Amniotic stem cell (primary cell): ENCODE data around the gene RPS2.

Experiments
- DNase-seq: peaks from one replicate; lab custom pipeline; 2025; lab: John Stamatoyannopoulos, UW

Gene RPS2

DNA sequence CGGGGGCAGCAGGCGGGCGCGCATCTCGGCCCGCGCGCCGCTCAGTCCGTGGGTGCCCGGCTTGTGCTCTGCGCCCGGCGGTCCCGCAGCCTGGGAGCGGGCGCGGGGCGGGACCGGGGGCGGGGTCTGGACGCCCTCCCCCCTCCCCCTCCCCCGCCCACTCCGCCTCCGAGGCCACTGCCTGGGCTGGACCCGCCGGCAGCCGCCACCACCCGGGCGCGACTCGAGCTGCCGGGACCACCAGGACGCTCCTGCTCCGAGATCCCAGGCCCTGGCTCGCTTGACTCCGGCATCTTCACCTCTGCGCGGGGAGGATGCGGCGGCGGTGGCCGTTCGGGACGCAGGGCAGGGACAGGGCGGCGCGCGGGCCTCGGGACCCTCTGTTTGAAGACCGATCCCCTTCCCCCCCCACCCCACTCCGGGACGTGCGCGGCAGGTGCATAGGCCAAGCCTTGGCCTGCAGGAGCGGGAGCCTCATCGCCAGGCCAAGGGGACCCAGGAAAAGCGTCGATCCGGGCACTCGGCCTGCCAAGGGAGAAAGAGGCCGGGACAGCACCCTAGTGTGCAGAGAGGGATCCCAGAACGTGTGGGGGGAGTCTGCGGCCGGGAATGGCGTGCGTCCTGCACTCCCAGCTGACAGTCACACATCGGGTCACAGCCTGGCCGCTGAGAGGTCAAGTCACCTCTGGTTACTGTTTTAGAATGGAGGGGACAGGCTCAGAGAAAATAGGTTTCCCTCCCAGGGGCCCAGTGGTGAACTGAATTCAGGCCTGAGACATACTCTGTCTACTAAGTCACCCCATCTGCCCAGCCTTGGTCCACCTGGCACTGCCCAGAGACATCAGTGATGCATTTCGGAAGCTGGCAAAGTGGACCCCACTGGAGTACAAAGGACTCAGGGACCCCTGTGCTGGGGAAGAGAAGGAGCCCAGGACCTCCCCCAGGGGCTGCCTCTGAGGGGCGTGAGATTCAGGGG lies 46.0 kb downstream of the RPS2 start, which contains the start of gene HS3ST6:
HS3ST6 (minus strand) TSS at position 65 of the 976 bp plus-strand sequence. CDS start 92 bp downstream, outside the sequence.
- no peak for DNase-seq

DNA sequence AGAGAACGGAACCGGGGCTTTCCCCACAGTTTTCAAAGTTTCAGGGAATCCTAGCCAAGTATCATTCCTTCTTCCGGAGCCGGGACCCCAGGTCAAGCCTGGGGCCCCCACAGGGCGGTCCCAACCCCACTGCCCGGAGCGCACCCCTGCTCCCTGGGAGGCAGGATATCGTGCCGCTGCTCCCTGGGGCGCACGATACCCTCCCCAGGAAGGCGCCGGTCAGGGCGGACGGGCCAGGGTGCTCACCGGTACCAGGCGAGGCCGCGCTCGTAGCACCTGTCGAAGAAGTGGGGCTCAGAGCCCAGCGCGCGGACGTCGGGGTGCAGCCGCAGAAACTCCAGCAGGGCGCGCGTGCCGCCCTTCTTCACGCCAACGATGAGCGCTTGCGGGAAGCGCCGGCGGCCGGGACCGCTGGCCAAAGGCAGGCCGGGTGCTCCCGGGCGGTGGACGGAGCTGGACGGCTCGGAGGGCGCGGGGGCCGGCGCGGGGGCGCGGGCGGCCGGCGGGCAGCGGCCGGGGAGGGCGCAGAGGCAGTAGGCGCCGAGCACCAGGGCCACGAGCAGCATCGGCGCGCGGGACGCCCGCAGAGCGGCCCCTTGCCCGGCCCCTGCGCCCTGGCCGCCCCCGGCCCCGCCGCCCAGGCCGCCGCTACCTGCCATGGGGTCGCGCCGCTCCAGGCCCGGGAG lies 46.8 kb downstream of the RPS2 start:
- DNase-seq = no peak

DNA sequence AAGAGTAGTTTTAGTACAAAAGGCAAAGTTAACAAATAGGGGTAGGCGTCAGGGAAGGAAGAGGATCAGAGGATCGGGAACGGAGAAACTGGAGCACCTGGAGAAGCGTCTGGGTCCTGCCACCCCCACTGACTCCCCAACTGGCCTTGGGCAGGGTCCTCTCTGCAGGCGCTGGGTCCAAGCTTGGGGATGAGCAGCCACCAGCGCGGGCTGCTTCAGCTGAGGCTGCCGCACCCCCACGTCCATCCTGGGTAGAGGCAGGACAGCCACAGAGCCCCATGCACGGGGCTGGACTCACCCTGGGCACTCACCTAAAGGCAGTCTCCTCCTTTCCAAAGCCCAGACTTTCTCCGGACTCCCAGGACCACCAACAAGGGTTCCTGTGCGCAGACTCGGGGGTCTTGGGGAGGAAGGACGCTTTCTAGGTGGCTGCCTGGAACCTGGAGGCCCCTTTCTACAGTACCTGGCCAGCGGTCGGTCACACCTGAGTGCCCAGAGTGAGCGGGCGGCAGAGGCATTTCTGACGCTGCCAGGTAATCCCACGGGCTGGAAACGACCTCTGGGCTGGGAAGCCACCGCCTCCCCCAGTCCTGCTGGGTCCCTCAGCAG lies 47.5 kb downstream of the RPS2 start:
- no peak for DNase-seq

DNA sequence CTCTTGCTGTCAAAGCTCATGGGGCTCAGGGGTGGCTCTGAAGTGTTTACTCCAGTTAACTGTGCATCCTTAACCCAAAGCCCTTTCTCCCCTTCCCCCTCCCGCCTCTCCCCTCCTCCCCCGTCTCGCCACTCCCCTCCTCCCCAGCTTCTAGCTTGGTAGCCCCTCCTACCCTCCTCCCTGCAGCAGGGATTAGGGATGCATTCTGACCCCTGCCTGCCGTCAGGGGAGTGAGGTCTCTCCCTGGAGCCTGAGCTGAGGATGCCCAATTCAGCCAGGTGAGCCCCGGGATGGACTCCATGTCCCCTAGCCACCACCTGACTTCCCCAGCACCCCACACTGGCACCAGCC lies 48.0 kb downstream of the RPS2 start:
- no peak for DNase-seq

- no peak for DNase-seq
Observed at GRCh38 chr16:1915732-1916639, 48.6 kb downstream of the RPS2 start.

GRCh38 chr16:1914988-1915387 lies 49.6 kb downstream of the RPS2 start:
- DNase-seq = no peak

GRCh38 chr16:1914084-1914608 lies 50.5 kb downstream of the RPS2 start:
- no peak for DNase-seq

GRCh38 chr16:1913327-1914083 lies 51.1 kb downstream of the RPS2 start:
- DNase-seq = no peak

GRCh38 chr16:1912215-1912543 lies 52.4 kb downstream of the RPS2 start:
- no peak for DNase-seq
